GM20000 (cell line): ENCODE results near the gene DBF4.

ENCODE experiments used
- DNase-seq: peaks from one replicate; pipeline ENCODE4 v3.0.0; 2012; ENCODE audit warnings: low spot score
- TF ChIP-seq, protein P1 (sequence below): IDR thresholded peaks from 2 replicates; pipeline ENCODE4 v1.5.1; 2012; ENCODE audit warnings: mild to moderate bottlenecking, control low read depth; ENCODE audit errors: extremely low read depth, missing control alignments

The DBF4 gene

DNA sequence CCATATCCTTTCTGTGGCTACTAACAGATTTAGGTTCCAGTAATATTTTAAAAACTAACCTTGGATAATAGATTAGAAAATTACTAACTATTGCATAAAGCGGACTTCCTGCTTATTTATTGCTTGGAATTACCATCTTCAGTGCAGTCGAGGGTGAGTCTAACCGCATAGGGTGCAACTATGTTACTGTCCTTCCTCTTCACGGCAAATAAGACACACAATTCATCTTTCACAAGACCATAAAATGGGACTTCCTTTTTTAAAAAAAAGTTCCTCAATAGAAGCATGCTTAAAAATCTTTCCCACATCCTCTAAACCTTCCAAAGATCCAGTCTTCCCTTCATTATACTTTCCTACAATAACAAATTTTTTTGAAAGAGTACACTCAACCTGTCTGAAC, 2.2 kb upstream of the DBF4 start:
- TF ChIP-seq, protein P1, sequence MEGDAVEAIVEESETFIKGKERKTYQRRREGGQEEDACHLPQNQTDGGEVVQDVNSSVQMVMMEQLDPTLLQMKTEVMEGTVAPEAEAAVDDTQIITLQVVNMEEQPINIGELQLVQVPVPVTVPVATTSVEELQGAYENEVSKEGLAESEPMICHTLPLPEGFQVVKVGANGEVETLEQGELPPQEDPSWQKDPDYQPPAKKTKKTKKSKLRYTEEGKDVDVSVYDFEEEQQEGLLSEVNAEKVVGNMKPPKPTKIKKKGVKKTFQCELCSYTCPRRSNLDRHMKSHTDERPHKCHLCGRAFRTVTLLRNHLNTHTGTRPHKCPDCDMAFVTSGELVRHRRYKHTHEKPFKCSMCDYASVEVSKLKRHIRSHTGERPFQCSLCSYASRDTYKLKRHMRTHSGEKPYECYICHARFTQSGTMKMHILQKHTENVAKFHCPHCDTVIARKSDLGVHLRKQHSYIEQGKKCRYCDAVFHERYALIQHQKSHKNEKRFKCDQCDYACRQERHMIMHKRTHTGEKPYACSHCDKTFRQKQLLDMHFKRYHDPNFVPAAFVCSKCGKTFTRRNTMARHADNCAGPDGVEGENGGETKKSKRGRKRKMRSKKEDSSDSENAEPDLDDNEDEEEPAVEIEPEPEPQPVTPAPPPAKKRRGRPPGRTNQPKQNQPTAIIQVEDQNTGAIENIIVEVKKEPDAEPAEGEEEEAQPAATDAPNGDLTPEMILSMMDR, result no peak
- peak; percentile 21 for DNase-seq

DNA sequence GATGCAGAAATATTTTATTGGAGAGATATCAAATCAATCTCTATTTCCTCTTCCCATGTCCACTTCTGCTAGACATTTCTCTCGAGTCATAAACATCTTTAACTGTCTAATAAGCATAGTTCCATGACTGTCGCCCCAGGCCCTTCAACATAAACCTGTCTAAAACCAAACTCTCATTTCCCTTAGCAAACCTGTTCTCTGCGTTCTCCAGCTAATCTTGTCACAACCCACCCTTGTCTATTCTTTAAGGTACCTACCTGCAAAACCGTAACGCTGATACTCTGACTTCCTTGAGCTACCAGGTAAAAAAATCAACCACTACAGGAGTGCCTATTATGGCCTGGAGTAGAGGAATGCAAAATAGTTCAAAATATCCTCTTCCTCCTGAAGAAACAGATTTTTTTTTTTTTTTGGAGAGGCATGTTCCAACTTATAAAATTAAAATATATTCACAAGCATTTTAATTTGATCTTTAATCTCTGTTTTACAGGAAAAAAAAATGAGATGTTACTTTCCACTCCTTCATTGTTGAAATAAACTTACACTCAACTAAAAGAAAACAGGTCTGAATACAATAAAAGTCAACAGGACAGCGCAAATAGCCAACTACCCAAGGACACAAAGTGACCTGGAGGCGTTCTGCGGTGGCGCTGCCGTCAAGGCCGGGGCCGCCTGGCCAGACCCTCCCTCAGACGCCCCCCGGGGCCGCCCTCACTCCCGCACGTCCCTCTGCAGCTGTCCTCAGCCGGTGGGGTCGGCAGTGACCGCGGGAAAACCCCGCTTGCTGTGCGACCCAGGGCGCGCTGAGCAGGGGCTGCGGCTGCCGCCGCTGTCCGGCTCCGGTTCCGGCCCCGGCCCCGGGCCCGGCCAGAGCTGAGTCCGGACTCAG, 898 bp upstream of the DBF4 start:
- DNase-seq, result peak; percentile 36
- TF ChIP-seq, protein P1, result no peak

DNA sequence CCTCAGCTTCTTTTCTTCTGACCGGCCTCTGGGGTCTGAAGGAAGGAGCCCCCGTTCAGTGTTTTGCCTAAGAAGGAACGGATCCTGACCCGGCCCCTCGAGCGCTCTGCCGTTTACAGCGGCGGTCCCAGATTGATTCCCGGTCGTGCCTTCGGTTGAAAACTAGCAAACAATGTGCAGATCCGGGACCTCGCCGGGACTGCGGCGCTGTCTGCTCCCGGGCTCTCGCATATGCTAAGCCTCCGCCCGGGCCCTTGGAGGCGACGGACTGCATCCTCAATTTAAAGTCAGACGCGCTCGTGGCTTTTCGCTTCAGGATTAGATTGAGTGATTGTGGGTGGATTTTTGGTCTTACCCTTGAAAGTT, 559 bp downstream of the DBF4 start:
- peak; percentile 55 for DNase-seq
- TF ChIP-seq, protein P1, result no peak

DNA sequence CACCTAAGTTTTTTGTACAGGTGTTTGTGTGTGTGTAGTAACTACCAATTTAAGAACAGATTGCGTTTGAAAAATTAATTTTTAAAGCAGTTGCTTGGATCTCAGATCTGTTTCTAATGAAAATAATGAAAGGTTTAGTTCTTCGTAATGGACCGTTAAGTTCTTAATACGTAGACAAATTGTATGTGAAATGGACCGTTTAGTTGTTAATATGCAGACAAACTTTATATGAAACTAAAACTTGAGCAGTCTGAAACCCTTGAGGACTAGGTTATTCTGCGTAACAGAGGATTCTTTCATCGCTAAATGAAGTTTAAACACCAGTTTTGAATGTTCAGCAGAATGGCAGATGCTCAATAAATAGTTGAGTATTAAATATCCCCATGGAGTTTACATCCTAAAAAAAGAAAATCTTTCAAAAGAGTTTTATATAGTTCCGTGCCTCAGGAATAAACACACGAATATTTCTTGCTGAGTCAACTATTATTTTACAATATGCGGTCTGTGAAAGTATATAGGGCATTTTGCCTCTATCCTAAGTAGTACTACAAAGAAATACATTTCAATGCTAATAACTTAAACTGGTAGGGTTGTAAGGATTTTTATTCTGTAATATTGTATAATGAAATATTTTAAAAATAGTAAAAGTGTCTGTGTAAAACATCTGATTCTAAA, 1.2 kb downstream of the DBF4 start:
- no peak for DNase-seq

DNA sequence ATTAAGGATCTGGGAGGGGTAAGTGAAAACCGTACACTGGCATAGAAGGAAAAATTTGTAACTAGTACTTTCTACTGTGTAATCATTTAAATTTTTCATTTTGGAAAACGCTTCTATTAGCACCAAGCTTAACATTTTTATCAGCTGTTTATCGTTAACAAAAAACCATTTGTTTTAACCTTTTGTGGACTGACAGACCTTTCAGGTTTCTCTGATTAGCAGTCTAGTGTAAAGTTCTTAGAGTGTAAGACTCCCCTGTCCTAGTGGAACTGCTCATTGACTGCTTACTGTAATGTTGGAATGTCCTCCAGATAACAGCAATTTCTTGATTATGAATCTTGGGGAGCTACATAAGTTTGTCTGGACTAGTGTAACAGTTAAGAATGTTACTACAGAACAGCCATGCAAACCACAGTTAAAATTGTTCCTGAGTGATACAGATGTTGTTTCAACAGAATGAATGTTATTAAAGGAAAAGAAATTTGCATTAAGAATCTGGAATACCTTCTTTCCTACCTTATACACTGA, 2.0 kb downstream of the DBF4 start:
- no peak for DNase-seq
- TF ChIP-seq, protein P1, result no peak

More for the DNA sequence above, 1.2 kb downstream of the DBF4 start:
- TF ChIP-seq, protein P1, result no peak

DNA sequence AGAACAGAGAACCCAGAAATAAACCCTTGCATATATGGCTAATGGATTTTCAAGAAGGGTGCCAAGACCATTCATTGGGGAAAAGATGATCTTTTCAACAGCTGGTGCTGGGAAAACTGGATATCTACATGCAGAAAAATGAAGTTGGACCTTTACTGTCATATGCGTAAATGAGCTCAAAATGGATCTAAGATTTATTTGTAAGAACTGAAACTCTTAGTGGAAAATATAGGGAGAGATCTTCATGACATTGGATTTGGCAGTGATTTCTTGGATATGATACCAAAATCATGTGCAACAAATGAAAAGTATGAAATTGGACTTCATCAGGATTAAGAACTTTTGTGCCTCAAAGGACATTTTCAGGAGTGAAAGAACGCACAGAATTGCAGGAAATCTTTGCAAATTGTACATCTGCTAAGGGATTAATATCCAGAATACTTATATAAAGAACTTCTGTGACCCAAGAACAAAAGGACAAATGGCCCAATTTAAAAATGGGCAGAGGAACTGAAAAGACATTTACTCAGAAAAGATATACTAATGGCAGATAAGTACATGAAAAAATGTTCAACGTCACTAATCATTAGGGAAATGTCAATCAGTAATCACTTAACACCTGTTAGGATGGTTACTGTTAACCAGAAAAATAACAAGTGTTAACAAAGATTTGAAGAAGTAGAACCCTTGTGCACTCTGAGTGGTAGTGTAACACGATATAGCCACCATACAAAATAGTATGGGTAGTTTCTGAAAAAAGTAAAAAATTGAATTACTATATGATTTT, 6.1 kb downstream of the DBF4 start:
- DNase-seq, result no peak
- TF ChIP-seq, protein P1, result no peak
